IPS DF 6.9 (cell line): ENCODE measurements around the gene CFAP65.

Experiments used
- DNase-seq: peaks from one replicate; pipeline ENCODE4 v3.0.0-alpha.2; 2013; ENCODE audit warnings: low read depth, low spot score
- H3K27ac ChIP-seq: one replicate; pipeline ENCODE4 v1.5.1; 2013; ENCODE audit warnings: low read length, control low read depth
- H3K27me3 ChIP-seq: 2 replicates; pipeline ENCODE4 v1.6.1; 2013; ENCODE audit warnings: mild to moderate bottlenecking, low read length; ENCODE audit not compliant: control insufficient read depth, insufficient read depth
- H3K36me3 ChIP-seq: 2 replicates; pipeline ENCODE4 v1.6.1; 2013; ENCODE audit warnings: low read length; ENCODE audit not compliant: control insufficient read depth, insufficient read depth
- H3K4me1 ChIP-seq: 2 replicates; pipeline ENCODE4 v1.6.1; 2013; ENCODE audit warnings: low read length; ENCODE audit not compliant: control insufficient read depth, insufficient read depth
- H3K4me3 ChIP-seq: 2 replicates; pipeline ENCODE4 v1.5.1; 2013; ENCODE audit warnings: mild to moderate bottlenecking, low read length
- H3K9me3 ChIP-seq: 2 replicates; pipeline ENCODE4 v1.6.1; 2013; ENCODE audit warnings: low read length, inconsistent platforms; ENCODE audit not compliant: control insufficient read depth, insufficient read depth
- WGBS: extraction: QIAGEN DNeasy Blood & Tissue Kit; methylation state at CpG from one replicate; pipeline ENCODE4 v1.1.7; 2013; ENCODE audit warnings: mixed read lengths, missing lambda C conversion rate; ENCODE audit not compliant: insufficient read length, insufficient coverage; 5-methylcytosine and 5-hydroxymethylcytosine counted together

Gene CFAP65

GRCh38 chr2:219003979-219004378 is 37.3 kb downstream of the CFAP65 start:
- no peaks in the 10 kb centered on the region for H3K36me3 ChIP-seq
- DNase-seq, result no peak
- H3K9me3 ChIP-seq, result no peaks in the 10 kb centered on the region
- no peak overlapping the region for H3K27ac ChIP-seq
- peaks cover 7% of the 10 kb centered on the region; the same call in 1 of the 2 replicates for H3K4me1 ChIP-seq
- no CpG with 5 or more reads among the region's 3 CpGs for WGBS
- no peak overlapping the region for H3K4me3 ChIP-seq
- H3K27me3 ChIP-seq, result peaks cover 51% of the 10 kb centered on the region

- no peak overlapping the region for H3K4me3 ChIP-seq
- WGBS, result no CpG with 5 or more reads among the region's 20 CpGs
- H3K27ac ChIP-seq, result no peak overlapping the region
Measured at GRCh38 chr2:219003267-219003634, 38.1 kb downstream of the CFAP65 start.

GRCh38 chr2:219002395-219003266 is 38.7 kb downstream of the CFAP65 start:
- Histone ChIP-seq H3K4me3 (peak overlapping the region; percentile 42; the same call in 1 of the 2 replicates), H3K27ac (no peak overlapping the region), H3K4me1 (peaks cover 7% of the 10 kb centered on the region; the same call in 1 of the 2 replicates), H3K27me3 (peaks cover 63% of the 10 kb centered on the region), H3K36me3 (no peaks in the 10 kb centered on the region), H3K9me3 (no peaks in the 10 kb centered on the region)
- WGBS, result no CpG with 5 or more reads among the region's 72 CpGs
- no peak for DNase-seq

More at GRCh38 chr2:219003267-219003634, 38.1 kb downstream of the CFAP65 start:
- DNase-seq, result no peak
- Histone ChIP-seq H3K27me3 (peaks cover 57% of the 10 kb centered on the region), H3K4me1 (peaks cover 7% of the 10 kb centered on the region; the same call in 1 of the 2 replicates), H3K9me3 (no peaks in the 10 kb centered on the region), H3K36me3 (no peaks in the 10 kb centered on the region)

- WGBS, result no CpG with 5 or more reads among the region's 70 CpGs
- Histone ChIP-seq H3K9me3 (no peaks in the 10 kb centered on the region), H3K4me3 (no peak overlapping the region; the same call in 1 of the 2 replicates), H3K36me3 (no peaks in the 10 kb centered on the region), H3K27ac (no peak overlapping the region), H3K27me3 (peaks cover 69% of the 10 kb centered on the region), H3K4me1 (peaks cover 7% of the 10 kb centered on the region; the same call in 1 of the 2 replicates)
- DNase-seq, result no peak
Measured at GRCh38 chr2:219001577-219002394, 39.5 kb downstream of the CFAP65 start.

- Histone ChIP-seq H3K4me3 (no peak overlapping the region), H3K9me3 (no peaks in the 10 kb centered on the region), H3K36me3 (no peaks in the 10 kb centered on the region), H3K27me3 (peaks cover 76% of the 10 kb centered on the region), H3K27ac (no peak overlapping the region), H3K4me1 (peaks cover 9% of the 10 kb centered on the region; the same call in 1 of the 2 replicates)
- no CpG with 5 or more reads among the region's 26 CpGs for WGBS
- DNase-seq, result no peak
Measured at GRCh38 chr2:219001100-219001576, 40.2 kb downstream of the CFAP65 start.

GRCh38 chr2:219000569-219000960 is 40.8 kb downstream of the CFAP65 start:
- no peak for DNase-seq
- no CpG with 5 or more reads among the region's 8 CpGs for WGBS
- H3K27ac ChIP-seq, result no peak overlapping the region
- H3K9me3 ChIP-seq, result no peaks in the 10 kb centered on the region
- H3K4me1 ChIP-seq, result peaks cover 9% of the 10 kb centered on the region; the same call in 1 of the 2 replicates
- H3K27me3 ChIP-seq, result peaks cover 80% of the 10 kb centered on the region
- no peak overlapping the region for H3K4me3 ChIP-seq
- H3K36me3 ChIP-seq, result no peaks in the 10 kb centered on the region

- Histone ChIP-seq H3K9me3 (no peaks in the 10 kb centered on the region), H3K4me1 (peaks cover 9% of the 10 kb centered on the region; the same call in 1 of the 2 replicates), H3K36me3 (no peaks in the 10 kb centered on the region), H3K4me3 (no peak overlapping the region), H3K27ac (no peak overlapping the region), H3K27me3 (peaks cover 84% of the 10 kb centered on the region)
- WGBS, result no CpG with 5 or more reads among the region's 9 CpGs
- no peak for DNase-seq
Measured at GRCh38 chr2:218999881-219000568, 41.3 kb downstream of the CFAP65 start.

GRCh38 chr2:218999021-218999880 is 42.1 kb downstream of the CFAP65 start:
- DNase-seq, result no peak
- no peak overlapping the region for H3K27ac ChIP-seq
- no peak overlapping the region for H3K4me3 ChIP-seq
- no peaks in the 10 kb centered on the region for H3K9me3 ChIP-seq
- peaks cover 9% of the 10 kb centered on the region; the same call in 1 of the 2 replicates for H3K4me1 ChIP-seq
- WGBS, result no CpG with 5 or more reads among the region's 10 CpGs
- peaks cover 88% of the 10 kb centered on the region for H3K27me3 ChIP-seq
- H3K36me3 ChIP-seq, result no peaks in the 10 kb centered on the region

- Histone ChIP-seq H3K4me1 (peaks cover 9% of the 10 kb centered on the region; the same call in 1 of the 2 replicates), H3K9me3 (no peaks in the 10 kb centered on the region), H3K27me3 (peaks cover 88% of the 10 kb centered on the region), H3K4me3 (no peak overlapping the region), H3K36me3 (no peaks in the 10 kb centered on the region), H3K27ac (no peak overlapping the region)
- DNase-seq, result no peak
- no CpG with 5 or more reads among the region's 12 CpGs for WGBS
Measured at GRCh38 chr2:218998414-218999002, 42.8 kb downstream of the CFAP65 start.
